Measurements from ENCODE around the gene LRRC4.

DNA sequence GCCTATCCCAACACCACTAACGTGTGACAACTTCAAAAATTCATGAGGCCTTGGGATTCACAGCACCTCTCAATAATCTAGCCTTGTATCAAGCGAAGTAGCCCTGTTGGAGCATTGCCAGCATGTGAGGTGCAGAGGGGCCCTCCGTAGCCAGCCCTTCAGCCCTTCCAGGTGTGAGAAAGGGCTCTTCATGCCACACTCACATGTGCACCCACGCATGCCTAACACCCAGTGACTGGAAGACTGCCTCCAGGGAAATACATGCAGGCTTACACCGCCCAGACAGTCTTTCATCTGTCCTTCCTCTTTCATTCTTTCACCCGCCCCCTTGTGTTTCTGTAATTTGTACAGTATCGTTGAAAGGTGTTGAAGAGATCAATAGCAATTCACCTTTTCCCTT lies 26.1 kb downstream of the LRRC4 start:
- TF ChIP-seq, protein P1, sequence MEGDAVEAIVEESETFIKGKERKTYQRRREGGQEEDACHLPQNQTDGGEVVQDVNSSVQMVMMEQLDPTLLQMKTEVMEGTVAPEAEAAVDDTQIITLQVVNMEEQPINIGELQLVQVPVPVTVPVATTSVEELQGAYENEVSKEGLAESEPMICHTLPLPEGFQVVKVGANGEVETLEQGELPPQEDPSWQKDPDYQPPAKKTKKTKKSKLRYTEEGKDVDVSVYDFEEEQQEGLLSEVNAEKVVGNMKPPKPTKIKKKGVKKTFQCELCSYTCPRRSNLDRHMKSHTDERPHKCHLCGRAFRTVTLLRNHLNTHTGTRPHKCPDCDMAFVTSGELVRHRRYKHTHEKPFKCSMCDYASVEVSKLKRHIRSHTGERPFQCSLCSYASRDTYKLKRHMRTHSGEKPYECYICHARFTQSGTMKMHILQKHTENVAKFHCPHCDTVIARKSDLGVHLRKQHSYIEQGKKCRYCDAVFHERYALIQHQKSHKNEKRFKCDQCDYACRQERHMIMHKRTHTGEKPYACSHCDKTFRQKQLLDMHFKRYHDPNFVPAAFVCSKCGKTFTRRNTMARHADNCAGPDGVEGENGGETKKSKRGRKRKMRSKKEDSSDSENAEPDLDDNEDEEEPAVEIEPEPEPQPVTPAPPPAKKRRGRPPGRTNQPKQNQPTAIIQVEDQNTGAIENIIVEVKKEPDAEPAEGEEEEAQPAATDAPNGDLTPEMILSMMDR (conservative IDR thresholded peaks at IDR 0.05), result no peak
- no peak for TF ChIP-seq EZH2 (IDR thresholded peaks at IDR 0.05; ENCODE audit: low read depth)
